Suprapubic skin (tissue), 4 donors: Measurements from ENCODE around the gene SNX12.

Source experiments
- POLR2A ChIP-seq, 2 donors: fragments of 450-650 bp; IDR thresholded peaks; one replicate each; pipeline ENCODE4 v1.6.1; 2017; ENCODE audit warnings: antibody characterized with exemption in 2 of 2, mild to moderate bottlenecking in 2 of 2, moderate library complexity in 2 of 2
- POLR2AphosphoS5 ChIP-seq, 3 donors: sonication (generic); formaldehyde crosslinking; IDR thresholded peaks; one replicate each; pipeline ENCODE4 v1.6.1; 2017; ENCODE audit warnings: antibody characterized with exemption in 3 of 3
- TF ChIP-seq, protein P1 (sequence below), 2 donors: fragments of 200-600 bp in 1 of 2; fragments of 450-650 bp in 1 of 2; sonication (generic) in 1 of 2; IDR thresholded peaks; one replicate each; pipeline ENCODE4 v1.5.1; 2016 to 2019; ENCODE audit warnings: antibody characterized with exemption in 2 of 2, mild to moderate bottlenecking in 1 of 2, moderate library complexity in 1 of 2

DNA sequence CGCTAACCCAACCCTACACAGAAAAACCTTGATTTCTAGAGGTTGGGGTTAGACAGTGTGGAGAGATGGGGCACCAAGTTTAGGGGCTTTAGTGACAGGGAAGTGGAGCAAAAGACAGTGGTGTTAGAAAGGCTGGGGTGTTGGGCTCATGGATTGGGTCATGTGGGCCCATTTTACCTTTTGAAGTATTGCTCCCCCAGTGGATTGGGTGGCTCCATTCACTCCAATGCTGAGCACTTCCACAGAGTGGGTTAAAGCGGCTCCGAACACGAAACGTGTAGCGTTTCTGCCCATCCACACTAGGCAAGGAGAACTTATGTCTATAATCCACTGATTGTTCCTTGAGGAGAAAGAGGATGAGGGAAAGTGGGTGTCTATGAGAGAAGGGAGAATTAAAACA, 40.9 kb upstream of the SNX12 start:
- TF ChIP-seq, protein P1, sequence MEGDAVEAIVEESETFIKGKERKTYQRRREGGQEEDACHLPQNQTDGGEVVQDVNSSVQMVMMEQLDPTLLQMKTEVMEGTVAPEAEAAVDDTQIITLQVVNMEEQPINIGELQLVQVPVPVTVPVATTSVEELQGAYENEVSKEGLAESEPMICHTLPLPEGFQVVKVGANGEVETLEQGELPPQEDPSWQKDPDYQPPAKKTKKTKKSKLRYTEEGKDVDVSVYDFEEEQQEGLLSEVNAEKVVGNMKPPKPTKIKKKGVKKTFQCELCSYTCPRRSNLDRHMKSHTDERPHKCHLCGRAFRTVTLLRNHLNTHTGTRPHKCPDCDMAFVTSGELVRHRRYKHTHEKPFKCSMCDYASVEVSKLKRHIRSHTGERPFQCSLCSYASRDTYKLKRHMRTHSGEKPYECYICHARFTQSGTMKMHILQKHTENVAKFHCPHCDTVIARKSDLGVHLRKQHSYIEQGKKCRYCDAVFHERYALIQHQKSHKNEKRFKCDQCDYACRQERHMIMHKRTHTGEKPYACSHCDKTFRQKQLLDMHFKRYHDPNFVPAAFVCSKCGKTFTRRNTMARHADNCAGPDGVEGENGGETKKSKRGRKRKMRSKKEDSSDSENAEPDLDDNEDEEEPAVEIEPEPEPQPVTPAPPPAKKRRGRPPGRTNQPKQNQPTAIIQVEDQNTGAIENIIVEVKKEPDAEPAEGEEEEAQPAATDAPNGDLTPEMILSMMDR (IDR thresholded peaks at IDR 0.05) = no peak
- TF ChIP-seq POLR2A (IDR thresholded peaks at IDR 0.05) = no peak
- TF ChIP-seq POLR2AphosphoS5 (IDR thresholded peaks at IDR 0.05) = no peak
